ENCODE data around the gene CDKL1. TPM values are rescaled to one million over a fixed set of nuclear protein-coding genes. Genes with fewer than 3 reads are reported as not detected.

The CDKL1 gene
- polyA plus RNA-seq, 1 experiment = 2.5 TPM

- ChIA-PET POLR2A (no interaction called here), CTCF (no interaction called here)
- no peak for DNase-seq (ENCODE audit: low read depth)
- Histone ChIP-seq H3K4me3 (ENCODE audit: low read depth, low read length) (no peak overlapping the region), H3K27me3 (ENCODE audit: control insufficient read depth, insufficient read depth, low read length) (no peaks in the 10 kb centered on the region), H3K36me3 (ENCODE audit: control insufficient read depth, insufficient read depth, low read length) (no peaks in the 10 kb centered on the region)
- TF ChIP-seq, protein P1, sequence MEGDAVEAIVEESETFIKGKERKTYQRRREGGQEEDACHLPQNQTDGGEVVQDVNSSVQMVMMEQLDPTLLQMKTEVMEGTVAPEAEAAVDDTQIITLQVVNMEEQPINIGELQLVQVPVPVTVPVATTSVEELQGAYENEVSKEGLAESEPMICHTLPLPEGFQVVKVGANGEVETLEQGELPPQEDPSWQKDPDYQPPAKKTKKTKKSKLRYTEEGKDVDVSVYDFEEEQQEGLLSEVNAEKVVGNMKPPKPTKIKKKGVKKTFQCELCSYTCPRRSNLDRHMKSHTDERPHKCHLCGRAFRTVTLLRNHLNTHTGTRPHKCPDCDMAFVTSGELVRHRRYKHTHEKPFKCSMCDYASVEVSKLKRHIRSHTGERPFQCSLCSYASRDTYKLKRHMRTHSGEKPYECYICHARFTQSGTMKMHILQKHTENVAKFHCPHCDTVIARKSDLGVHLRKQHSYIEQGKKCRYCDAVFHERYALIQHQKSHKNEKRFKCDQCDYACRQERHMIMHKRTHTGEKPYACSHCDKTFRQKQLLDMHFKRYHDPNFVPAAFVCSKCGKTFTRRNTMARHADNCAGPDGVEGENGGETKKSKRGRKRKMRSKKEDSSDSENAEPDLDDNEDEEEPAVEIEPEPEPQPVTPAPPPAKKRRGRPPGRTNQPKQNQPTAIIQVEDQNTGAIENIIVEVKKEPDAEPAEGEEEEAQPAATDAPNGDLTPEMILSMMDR (IDR thresholded peaks at IDR 0.05; ENCODE audit: insufficient read depth, low read depth, low read length) = no peak
These were observed 44.1 kb downstream of the CDKL1 start for GRCh38 chr14:50352584-50352983.

- ChIA-PET CTCF (interaction anchor here (0.8 kb wide), 1 partner anchor 9 kb away, joined by 3 read pairs; no protein-coding TSS in a partner anchor), POLR2A (no interaction called here)
- Histone ChIP-seq H3K36me3 (ENCODE audit: control insufficient read depth, insufficient read depth, low read length) (no peaks in the 10 kb centered on the region), H3K27me3 (ENCODE audit: control insufficient read depth, insufficient read depth, low read length) (no peaks in the 10 kb centered on the region), H3K4me3 (ENCODE audit: low read depth, low read length) (no peak overlapping the region)
- DNase-seq (ENCODE audit: low read depth) = peak; percentile 47
- TF ChIP-seq, protein P1 (IDR thresholded peaks at IDR 0.05; ENCODE audit: insufficient read depth, low read depth, low read length) = no peak
These were observed 45.7 kb downstream of the CDKL1 start for GRCh38 chr14:50350975-50351374.

DNA sequence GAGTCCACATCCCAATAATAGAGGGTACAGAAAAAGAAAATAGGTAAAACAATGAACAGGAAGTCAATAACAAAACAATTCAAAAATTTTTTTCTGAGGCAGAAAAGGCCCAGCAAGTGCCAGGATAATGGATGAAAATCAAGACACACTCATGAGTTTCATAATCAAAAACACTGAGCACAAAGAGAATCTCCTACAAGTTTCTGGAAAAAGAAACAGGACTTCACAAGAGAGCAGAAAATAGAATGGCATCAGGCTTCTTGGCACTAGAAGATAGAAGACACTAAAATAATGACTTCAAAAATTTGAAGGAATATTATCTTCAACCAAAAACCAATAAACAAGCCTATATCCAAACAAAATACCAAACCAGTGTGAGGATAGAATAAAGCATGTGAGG is 47.7 kb downstream of the CDKL1 start:
- ChIA-PET POLR2A (no interaction called here), CTCF (no interaction called here)

GRCh38 chr14:50347521-50347920 is 49.2 kb downstream of the CDKL1 start:
- no peak overlapping the region for H3K4me3 ChIP-seq (ENCODE audit: low read depth, low read length)
- H3K27me3 ChIP-seq (ENCODE audit: control insufficient read depth, insufficient read depth, low read length) = no peaks in the 10 kb centered on the region
- TF ChIP-seq, protein P1 (IDR thresholded peaks at IDR 0.05; ENCODE audit: insufficient read depth, low read depth, low read length) = no peak
- ChIA-PET CTCF (interaction anchor here (0.7 to 1.3 kb wide), 3 partner anchors 12 to 116 kb away, joined by 3 to 5 read pairs (median 5); partner anchors contain the start of gene SOS2), POLR2A (no interaction called here)
- DNase-seq (ENCODE audit: low read depth) = no peak
- H3K36me3 ChIP-seq (ENCODE audit: control insufficient read depth, insufficient read depth, low read length) = no peaks in the 10 kb centered on the region

More for the DNA sequence above, 47.7 kb downstream of the CDKL1 start:
- H3K36me3 ChIP-seq (ENCODE audit: control insufficient read depth, insufficient read depth, low read length) = no peaks in the 10 kb centered on the region
- no peaks in the 10 kb centered on the region for H3K27me3 ChIP-seq (ENCODE audit: control insufficient read depth, insufficient read depth, low read length)
- no peak overlapping the region for H3K4me3 ChIP-seq (ENCODE audit: low read depth, low read length)
- TF ChIP-seq, protein P1 (IDR thresholded peaks at IDR 0.05; ENCODE audit: insufficient read depth, low read depth, low read length) = no peak
- no peak for DNase-seq (ENCODE audit: low read depth)

DNA sequence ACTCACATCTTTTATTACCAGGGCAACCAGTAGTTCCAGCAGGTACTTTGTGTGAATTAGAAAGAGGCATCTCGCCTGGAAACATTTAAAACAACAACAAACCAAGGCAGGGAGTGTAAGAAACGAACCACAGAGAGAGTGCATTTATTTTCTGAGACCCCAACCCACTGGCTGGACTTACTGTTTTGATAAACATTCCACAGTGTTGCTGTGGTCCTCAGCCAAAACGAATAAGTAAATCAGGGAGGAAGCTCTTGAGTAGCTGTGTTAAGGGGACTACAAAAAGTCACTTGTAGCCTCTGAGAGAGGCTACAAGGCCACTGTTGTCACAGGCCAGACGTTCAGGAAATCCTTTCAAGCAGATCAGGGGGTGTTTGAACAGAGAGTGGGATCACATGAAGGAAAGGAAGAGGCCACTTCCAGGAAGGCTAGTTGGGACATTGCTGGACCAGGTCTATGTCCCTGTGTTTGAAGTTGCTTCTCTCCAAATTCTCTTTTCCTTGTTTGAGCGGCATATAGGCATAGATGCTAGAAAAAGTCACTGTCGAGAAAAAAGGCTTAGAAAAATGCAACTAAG is 50.7 kb downstream of the CDKL1 start:
- TF ChIP-seq, protein P1 (IDR thresholded peaks at IDR 0.05; ENCODE audit: insufficient read depth, low read depth, low read length) = no peak
- no peaks in the 10 kb centered on the region for H3K27me3 ChIP-seq (ENCODE audit: control insufficient read depth, insufficient read depth, low read length)

More for the DNA sequence above, 50.7 kb downstream of the CDKL1 start:
- no peak overlapping the region for H3K4me3 ChIP-seq (ENCODE audit: low read depth, low read length)
- no peaks in the 10 kb centered on the region for H3K36me3 ChIP-seq (ENCODE audit: control insufficient read depth, insufficient read depth, low read length)
- ChIA-PET CTCF (interaction anchor here (0.8 to 1.1 kb wide), 3 partner anchors 25 to 428 kb away, joined by 3 to 5 read pairs (median 4); partner anchors contain the start of gene MAP4K5), POLR2A (no interaction called here)
- no peak for DNase-seq (ENCODE audit: low read depth)
